Cardiac muscle cell (in vitro differentiated cells and primary cell): ENCODE results near the gene NOTCH2. TPM values are rescaled to one million over a fixed set of nuclear protein-coding genes. Genes with fewer than 3 reads are reported as not detected.

Source experiments
- DNase-seq, 2 donors: peaks; one replicate each; pipeline versions ENCODE4 v3.0.0 to v3.0.0-alpha.2; 2010 to 2017; ENCODE audit warnings: low read depth in 1 of 2, low spot score in 1 of 2
- H3K27ac ChIP-seq: fragments of 200-600 bp; sonication (generic); 2 replicates; pipeline ENCODE4 v1.5.1; 2016
- H3K27me3 ChIP-seq: fragments of 200-600 bp; sonication (generic); 2 replicates; pipeline ENCODE4 v1.6.0; 2016; ENCODE audit warnings: control low read depth
- H3K36me3 ChIP-seq: fragments of 200-600 bp; sonication (generic); 2 replicates; pipeline ENCODE4 v1.5.1; 2016; ENCODE audit warnings: control low read depth
- H3K4me1 ChIP-seq: fragments of 200-600 bp; sonication (generic); 2 replicates; pipeline ENCODE4 v1.8.1; 2017; ENCODE audit warnings: low read depth, mild to moderate bottlenecking, mixed run types
- H3K4me3 ChIP-seq: fragments of 200-600 bp; sonication (generic); 2 replicates; pipeline ENCODE4 v1.5.1; 2016; ENCODE audit warnings: mild to moderate bottlenecking
- H3K9me3 ChIP-seq: fragments of 200-600 bp; sonication (generic); 2 replicates; pipeline ENCODE4 v1.5.1; 2017; ENCODE audit warnings: low read depth, mild to moderate bottlenecking, control low read depth
- polyA plus RNA-seq: library from polyadenylated mRNA; unstranded; fragments of >200 nt; fragmentation: Nextera tagmentation; extraction: Ambion mirVana; gene quantifications from 2 replicates; pipeline ENCODE4 v1.2.1, GENCODE V29; 2016
- total RNA-seq: library from RNA; depleted of rRNA; stranded (reverse); fragments of >200 nt; gene quantifications from 2 replicates; pipeline ENCODE4 v1.2.3, GENCODE V29; 2016
- TF ChIP-seq, protein P1 (sequence below): IDR thresholded peaks from 2 replicates; pipeline ENCODE4 v1.5.1; 2012; ENCODE audit warnings: low read depth, mild to moderate bottlenecking, low read length

Gene NOTCH2
- total and polyA plus RNA-seq, 2 experiments from 2014 or later = 25.6 to 52.3 TPM

DNA sequence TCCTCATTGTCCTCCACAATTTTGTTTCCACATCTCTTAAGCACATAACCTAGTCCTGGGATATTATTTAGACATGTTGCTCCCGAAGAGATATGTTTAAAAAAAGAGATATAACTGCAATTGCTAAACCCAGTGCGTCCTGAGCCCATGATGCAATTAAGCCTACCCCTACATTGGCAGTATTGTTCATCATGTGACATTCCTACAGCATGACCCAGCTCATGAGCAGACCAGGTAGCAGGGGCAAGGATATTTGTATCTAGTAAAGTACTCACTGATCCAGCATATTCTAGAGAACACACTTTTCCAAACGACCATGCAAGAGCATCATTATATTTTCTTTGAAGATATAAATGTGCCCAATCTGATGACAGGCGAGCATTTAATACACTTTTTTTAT, 174.4 kb downstream of the NOTCH2 start:
- Histone ChIP-seq H3K36me3 (no peaks in the 10 kb centered on the region), H3K27ac (no peak overlapping the region), H3K9me3 (no peaks in the 10 kb centered on the region), H3K27me3 (peaks cover 3% of the 10 kb centered on the region), H3K4me1 (no peaks in the 10 kb centered on the region), H3K4me3 (no peak overlapping the region)
- TF ChIP-seq, protein P1, sequence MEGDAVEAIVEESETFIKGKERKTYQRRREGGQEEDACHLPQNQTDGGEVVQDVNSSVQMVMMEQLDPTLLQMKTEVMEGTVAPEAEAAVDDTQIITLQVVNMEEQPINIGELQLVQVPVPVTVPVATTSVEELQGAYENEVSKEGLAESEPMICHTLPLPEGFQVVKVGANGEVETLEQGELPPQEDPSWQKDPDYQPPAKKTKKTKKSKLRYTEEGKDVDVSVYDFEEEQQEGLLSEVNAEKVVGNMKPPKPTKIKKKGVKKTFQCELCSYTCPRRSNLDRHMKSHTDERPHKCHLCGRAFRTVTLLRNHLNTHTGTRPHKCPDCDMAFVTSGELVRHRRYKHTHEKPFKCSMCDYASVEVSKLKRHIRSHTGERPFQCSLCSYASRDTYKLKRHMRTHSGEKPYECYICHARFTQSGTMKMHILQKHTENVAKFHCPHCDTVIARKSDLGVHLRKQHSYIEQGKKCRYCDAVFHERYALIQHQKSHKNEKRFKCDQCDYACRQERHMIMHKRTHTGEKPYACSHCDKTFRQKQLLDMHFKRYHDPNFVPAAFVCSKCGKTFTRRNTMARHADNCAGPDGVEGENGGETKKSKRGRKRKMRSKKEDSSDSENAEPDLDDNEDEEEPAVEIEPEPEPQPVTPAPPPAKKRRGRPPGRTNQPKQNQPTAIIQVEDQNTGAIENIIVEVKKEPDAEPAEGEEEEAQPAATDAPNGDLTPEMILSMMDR = no peak
- peak in 1 of 2 donors; percentile 12 for DNase-seq

DNA sequence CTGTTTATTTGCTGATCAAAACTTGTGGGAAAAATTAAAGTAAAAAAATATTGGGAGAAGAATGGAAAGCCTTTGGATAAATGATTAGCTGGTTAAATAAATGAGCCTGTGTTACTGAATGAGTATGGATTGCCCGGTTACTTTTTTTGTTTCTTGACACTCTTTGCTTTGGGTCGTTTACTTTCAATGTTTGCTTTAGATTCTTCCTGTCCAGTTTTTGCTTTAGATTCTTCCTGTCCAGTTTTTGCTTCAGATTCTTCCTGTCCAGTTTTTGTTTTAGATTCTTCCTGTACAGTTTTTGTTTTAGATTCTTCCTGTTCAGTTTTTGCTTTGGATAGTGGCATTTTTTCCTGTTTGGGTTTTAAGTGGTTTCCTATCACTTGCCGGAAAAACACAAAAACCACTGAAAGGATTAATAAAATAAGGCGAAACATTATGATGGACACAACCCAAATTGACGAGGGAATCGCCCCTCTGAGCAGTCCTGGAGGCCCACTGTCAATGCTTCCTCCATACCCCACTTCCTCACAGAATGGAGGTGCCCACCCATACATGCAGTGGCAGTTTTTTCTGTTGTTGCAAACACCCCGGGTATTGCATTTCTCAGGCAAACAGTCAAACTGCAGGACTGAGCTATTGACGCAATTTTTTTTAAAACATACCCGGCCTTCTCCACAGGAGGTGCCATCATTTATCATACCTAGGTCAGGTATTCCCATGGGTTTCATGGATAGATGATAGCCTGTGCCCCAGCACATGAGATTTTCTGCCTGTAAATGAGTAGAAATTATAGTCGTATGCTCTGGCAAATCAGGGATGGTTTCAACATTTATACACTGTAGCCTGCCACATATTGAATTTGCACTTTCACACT, 175.4 kb downstream of the NOTCH2 start:
- Histone ChIP-seq H3K9me3 (no peaks in the 10 kb centered on the region), H3K4me3 (no peak overlapping the region), H3K36me3 (no peaks in the 10 kb centered on the region), H3K27ac (no peak overlapping the region), H3K27me3 (peaks cover 3% of the 10 kb centered on the region), H3K4me1 (no peaks in the 10 kb centered on the region)
- TF ChIP-seq, protein P1 = no peak
- no peak for DNase-seq

DNA sequence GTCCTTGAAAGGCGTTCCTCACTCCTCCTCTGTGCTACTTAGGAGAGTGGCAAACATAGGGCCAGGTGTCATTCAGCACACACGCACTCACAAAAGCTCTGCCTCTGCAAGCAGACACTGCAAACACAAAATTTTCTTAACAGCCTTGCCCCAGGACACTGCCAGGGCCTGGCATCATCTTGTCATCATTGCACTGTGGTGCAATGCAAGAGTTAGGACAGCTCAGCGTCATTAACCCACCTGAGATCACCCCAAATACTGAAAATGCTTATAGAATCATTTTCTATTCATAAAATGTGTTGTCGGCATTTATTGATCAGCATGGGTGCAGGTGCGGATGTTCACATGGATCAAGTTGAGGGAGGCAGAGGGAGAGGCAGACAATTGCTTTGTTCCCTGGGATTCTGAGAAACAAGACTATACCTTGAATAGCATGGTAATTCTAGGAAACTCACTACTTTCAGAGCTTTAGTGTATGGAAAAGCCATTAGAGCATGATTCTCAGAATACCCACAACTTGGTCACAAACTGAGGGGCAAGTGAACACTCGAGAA, 176.1 kb downstream of the NOTCH2 start:
- Histone ChIP-seq H3K9me3 (no peaks in the 10 kb centered on the region), H3K4me1 (no peaks in the 10 kb centered on the region), H3K27ac (no peak overlapping the region), H3K36me3 (no peaks in the 10 kb centered on the region), H3K4me3 (no peak overlapping the region), H3K27me3 (peaks cover 3% of the 10 kb centered on the region)
- no peak for DNase-seq
- TF ChIP-seq, protein P1 = no peak

GRCh38 chr1:119891386-119891785, 178.1 kb downstream of the NOTCH2 start:
- TF ChIP-seq, protein P1 = no peak
- Histone ChIP-seq H3K36me3 (no peaks in the 10 kb centered on the region), H3K9me3 (no peaks in the 10 kb centered on the region), H3K4me1 (no peaks in the 10 kb centered on the region), H3K27me3 (no peaks in the 10 kb centered on the region), H3K4me3 (no peak overlapping the region), H3K27ac (no peak overlapping the region)
- DNase-seq = no peak

- TF ChIP-seq, protein P1 = no peak
- DNase-seq = no peak
Observed at GRCh38 chr1:119888476-119888875, 181.0 kb downstream of the NOTCH2 start.

More at GRCh38 chr1:119888476-119888875, 181.0 kb downstream of the NOTCH2 start:
- Histone ChIP-seq H3K9me3 (no peaks in the 10 kb centered on the region), H3K36me3 (no peaks in the 10 kb centered on the region), H3K4me3 (no peak overlapping the region), H3K27me3 (peaks cover 15% of the 10 kb centered on the region), H3K4me1 (no peaks in the 10 kb centered on the region), H3K27ac (no peak overlapping the region)
